ENCODE measurements around the gene ETV1.

GRCh38 chr7:13901577-13901976 lies 87.9 kb downstream of the ETV1 start:
- TF ChIP-seq CTCF (IDR thresholded peaks at IDR 0.05) (no peak), POLR2AphosphoS5 (IDR thresholded peaks at IDR 0.05) (no peak), EP300 (IDR thresholded peaks at IDR 0.05; ENCODE audit: low read depth) (no peak)
